Natural killer cell (primary cell): ENCODE data around the gene HEPACAM. TPM values are rescaled to one million over a fixed set of nuclear protein-coding genes. Genes with fewer than 3 reads are reported as not detected.

Experiments used
- total RNA-seq, 4 donors: library from RNA; stranded (reverse); fragments of 120-200 nt in 1 of 4; gene quantifications; one replicate each; pipeline versions ENCODE4 v1.2.3 to v1.2.4, GENCODE V29; 2013 to 2022

The HEPACAM gene
- total RNA-seq, 3 donors from 2014 or later (not counting 1 experiment from before 2014, with no cell fraction given) = not detected

Other genes starting within 250 kb of the HEPACAM start
- 10 to 100 TPM; 11.1 to 70.9 (median 28.4) TPM for gene NRGN, start 196.1 kb downstream of the HEPACAM start, total RNA-seq
- gene VSIG2, start 183.8 kb downstream of the HEPACAM start, total RNA-seq = not detected
- gene ESAM, start 173.8 kb downstream of the HEPACAM start, total RNA-seq = 1 to 10 TPM; 1.2 to 2.2 (median 1.5) TPM
- gene MSANTD2, start 135.6 kb downstream of the HEPACAM start, total RNA-seq = 10 to 100 TPM; 10.1 to 14.1 (median 13.3) TPM
- gene ROBO3, start 70.6 kb downstream of the HEPACAM start, total RNA-seq = 10 to 100 TPM; 16.9 to 23.8 (median 22.7) TPM
- gene ROBO4, start 38.2 kb downstream of the HEPACAM start, total RNA-seq = not detected
- gene HEPN1, start 16.8 kb downstream of the HEPACAM start, total RNA-seq = not detected
- gene CCDC15, start 18.2 kb upstream of the HEPACAM start, total RNA-seq = 1 to 10 TPM; 3.8 to 4.7 (median 3.9) TPM
- gene SLC37A2, start 127.3 kb upstream of the HEPACAM start, total RNA-seq = 1 to 10 TPM; 1.0 to 3.2 (median 1.8) TPM
- 10 to 100 TPM; 10.0 to 14.2 (median 12.1) TPM for gene TMEM218, start 175.6 kb upstream of the HEPACAM start, total RNA-seq
- not detected for gene PKNOX2, start 228.7 kb upstream of the HEPACAM start, total RNA-seq